Sigmoid colon (tissue), 4 donors: Measurements from ENCODE around the gene SLC48A1.
A peak's percentile ranks its signal among the peaks of the same experiment; 100 is the strongest.

Source experiments
- CTCF ChIP-seq, 4 experiments: fragments of 450-650 bp in 3 of 4; fragments of 200-600 bp in 1 of 4; IDR thresholded peaks; one replicate each; pipeline ENCODE4 v1.5.1; 2016 to 2019; ENCODE audit warnings: antibody characterized with exemption in 4 of 4, mild to moderate bottlenecking in 3 of 4, moderate library complexity in 2 of 4
- EP300 ChIP-seq, 4 donors: sonication (generic); formaldehyde crosslinking; IDR thresholded peaks; one replicate each; pipeline ENCODE4 v1.6.1; 2017; ENCODE audit warnings: antibody characterized with exemption in 4 of 4
- POLR2A ChIP-seq, 2 donors: fragments of 450-650 bp; IDR thresholded peaks; one replicate each; pipeline ENCODE4 v1.6.1; 2016; ENCODE audit warnings: antibody characterized with exemption in 2 of 2, mild to moderate bottlenecking in 2 of 2, moderate library complexity in 2 of 2
- POLR2AphosphoS5 ChIP-seq, 4 donors: sonication (generic); formaldehyde crosslinking; IDR thresholded peaks; one replicate each; pipeline ENCODE4 v1.6.1; 2017; ENCODE audit warnings: antibody characterized with exemption in 4 of 4

GRCh38 chr12:47753021-47754001 is 19.7 kb upstream of the SLC48A1 start:
- TF ChIP-seq CTCF (IDR thresholded peaks at IDR 0.05) (no peak), POLR2AphosphoS5 (IDR thresholded peaks at IDR 0.05) (peak in 1 of 4 donors; percentile 33), EP300 (IDR thresholded peaks at IDR 0.05) (no peak), POLR2A (IDR thresholded peaks at IDR 0.05) (no peak)
